HG02870 (cell line): ENCODE measurements around the gene HEATR3.

ENCODE experiments used
- ATAC-seq: cut with Tn5 transposase; IDR thresholded peaks from one replicate; pipeline ENCODE4 v1.9.1; 2021; ENCODE audit warnings: mild to moderate bottlenecking, moderate library complexity; ENCODE audit not compliant: unreplicated experiment

HEATR3 gene

DNA sequence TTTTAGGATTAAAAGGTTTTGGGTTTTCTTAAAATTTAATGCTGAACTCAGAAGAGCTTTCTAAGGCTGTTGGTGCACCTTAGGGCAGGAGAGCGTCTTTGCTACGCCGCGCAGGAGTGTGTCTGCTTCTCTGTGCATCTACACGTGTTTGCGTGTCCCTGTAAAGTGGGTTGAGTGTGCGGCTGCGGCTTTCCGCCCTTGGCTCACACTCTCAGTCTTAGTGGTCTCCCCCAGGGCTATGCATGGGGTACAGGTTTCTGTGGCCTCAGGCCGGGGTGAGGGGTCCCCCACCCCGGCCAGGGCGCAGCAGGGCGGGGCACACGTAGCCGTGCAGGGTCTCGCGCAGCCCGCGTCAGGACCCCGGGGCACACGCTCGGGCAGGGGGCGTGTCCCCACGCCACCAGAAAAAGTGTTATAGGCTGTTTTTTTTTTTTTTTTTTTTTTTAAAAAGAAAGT is 86.6 kb downstream of the HEATR3 start:
- peak; percentile 67 for ATAC-seq

DNA sequence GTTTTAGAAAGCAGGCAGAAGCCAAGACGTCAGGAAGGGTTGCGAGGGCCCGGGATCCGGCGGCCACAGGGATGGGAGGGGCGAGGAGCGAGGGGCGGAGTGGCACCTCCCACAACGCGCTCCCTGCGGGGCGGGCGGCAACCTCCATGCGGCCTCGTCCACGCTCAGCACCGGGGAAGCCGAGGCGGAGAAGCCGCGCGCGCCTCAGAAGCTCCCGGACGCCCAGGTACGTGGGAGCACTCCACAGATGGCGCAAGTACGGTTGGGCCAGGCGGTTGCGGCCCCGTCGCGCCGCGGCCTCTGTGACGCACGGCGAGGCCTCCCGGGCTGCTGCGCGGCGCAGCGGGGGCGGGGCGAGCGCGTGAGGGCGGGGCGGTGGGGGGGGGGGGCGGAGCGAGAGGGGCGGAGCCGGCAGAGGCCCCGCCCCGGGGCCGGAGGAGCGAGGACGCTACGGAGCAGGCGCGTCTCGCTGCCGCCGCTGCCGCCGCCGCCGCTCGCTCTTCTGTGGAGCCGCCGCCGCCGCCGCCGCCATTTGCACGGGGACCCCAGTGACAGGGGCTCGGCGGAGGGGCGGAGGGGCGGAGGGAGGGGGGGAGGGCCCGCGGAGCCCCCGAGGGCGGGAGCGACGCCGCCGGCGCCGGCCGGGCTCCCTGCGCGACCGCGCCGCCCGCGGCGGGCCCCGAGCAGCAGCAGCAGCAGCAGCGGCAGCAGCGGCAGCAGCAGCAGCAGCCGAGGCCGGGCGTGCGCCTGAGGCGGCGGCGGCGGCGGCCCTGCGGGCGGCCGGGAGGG is 87.2 kb downstream of the HEATR3 start, which contains the start of gene TENT4B:
TENT4B (plus strand) TSS at position 500 of the 789 bp plus-strand sequence. CDS start 316 bp downstream, outside the sequence.
- ATAC-seq, result peak; percentile 75

DNA sequence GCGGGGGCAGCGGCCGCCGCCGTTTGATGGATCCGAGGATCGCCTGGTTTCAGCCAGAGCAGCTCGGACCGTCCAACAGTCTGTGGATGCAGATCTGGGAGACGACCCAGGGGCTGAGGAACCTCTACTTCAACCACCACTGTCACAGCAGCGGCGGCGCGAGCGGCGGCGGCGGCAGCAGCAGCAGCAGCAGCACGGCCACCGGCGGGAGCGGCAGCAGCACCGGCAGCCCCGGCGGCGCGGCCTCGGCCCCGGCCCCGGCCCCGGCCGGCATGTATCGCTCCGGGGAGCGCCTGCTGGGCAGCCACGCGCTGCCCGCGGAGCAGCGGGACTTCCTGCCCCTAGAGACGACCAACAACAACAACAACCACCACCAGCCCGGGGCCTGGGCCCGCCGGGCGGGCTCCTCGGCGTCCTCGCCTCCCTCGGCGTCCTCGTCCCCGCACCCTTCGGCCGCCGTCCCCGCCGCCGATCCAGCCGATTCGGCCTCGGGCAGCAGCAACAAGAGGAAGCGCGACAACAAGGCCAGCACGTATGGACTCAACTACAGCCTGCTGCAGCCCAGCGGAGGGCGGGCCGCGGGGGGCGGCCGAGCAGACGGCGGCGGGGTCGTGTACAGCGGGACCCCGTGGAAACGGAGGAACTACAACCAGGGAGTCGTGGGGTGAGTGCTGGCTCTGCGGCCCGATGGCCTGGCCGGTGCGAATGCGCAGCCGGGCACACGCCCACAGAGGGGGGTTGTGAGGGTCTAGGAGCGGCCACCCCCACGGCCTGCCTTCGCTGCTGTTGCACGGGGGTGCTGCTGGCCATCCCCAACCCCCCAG is 88.0 kb downstream of the HEATR3 start:
- no peak for ATAC-seq

DNA sequence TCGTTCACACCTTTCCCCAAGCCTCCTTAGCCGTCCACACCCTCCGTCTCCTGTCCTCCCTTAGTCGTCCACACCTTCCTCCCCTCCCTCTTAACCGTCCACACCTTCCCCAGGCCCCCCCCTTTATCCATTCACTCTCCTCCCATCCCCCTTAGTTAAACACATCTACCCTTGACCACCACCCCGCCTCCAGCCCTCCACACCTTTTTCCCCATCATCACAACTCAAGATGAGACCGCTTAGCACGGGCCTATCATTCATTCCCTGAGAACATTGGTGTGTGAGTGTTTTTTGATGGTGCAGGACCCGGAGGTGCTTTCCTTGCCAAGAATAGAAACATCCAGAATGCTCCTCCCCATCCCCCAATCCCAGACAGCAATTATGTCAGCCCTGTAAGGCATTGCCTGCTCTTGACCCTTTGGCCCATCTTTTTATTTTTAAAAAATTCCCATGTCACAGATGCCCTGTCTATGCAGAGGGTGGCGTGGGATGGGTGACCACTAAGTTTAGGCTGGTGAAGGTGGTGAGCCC is 88.7 kb downstream of the HEATR3 start:
- ATAC-seq, result no peak

DNA sequence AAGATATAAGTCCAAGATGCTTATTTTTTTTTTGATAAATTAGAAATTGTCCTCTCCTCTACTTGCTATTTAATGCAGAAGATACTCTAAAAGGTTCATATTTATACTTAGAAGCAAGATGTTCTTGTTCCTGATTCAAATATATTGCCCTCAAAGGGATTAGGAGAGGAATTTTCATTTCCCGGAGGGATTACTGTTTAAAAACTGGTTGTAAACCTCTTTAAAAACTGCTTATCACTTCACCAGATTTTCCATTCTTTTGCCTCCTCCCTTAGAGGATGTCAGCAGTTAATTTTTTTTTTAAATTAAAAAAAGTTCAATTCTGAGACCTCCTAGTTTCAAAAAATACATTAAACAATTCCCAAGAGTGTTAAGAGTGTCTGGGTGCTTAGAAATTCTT is 90.2 kb downstream of the HEATR3 start:
- no peak for ATAC-seq
